Measurements from ENCODE around the gene KCNK4.
"Not testable (repeated sequence)": the region's sequence is repeated elsewhere in the genome, so short reads cannot be mapped to it uniquely, and the experiment has no call there.

The KCNK4 gene

GRCh38 chr11:64291262-64291751 lies at the start of gene KCNK4:
Gene KCNK4 (plus strand): TSS chr11:64291302. CDS start chr11:64293019, 1,717 bp downstream.
- no peak within 1 kb of the TSS for H3K9ac ChIP-seq (ENCODE audit: low read length)
- peaks cover 74% of the 10 kb centered on the region for H3K27me3 ChIP-seq (ENCODE audit: control insufficient read depth, insufficient read depth, low read length)
- no peak within 1 kb of the TSS for H3K27ac ChIP-seq (ENCODE audit: low read length)
- no peaks in the 10 kb centered on the region for H3K36me3 ChIP-seq (ENCODE audit: control insufficient read depth, low read depth, low read length)
- peaks cover under 1% of the 10 kb centered on the region for H3K4me1 ChIP-seq (ENCODE audit: control insufficient read depth, low read depth, low read length)
- H3K4me3 ChIP-seq (ENCODE audit: low read length): peak within 1 kb of the TSS; percentile 37
- H3K9me3 ChIP-seq (ENCODE audit: control insufficient read depth, low read depth, low read length): no peaks in the 10 kb centered on the region

GRCh38 chr11:64241491-64242374 lies 49.4 kb upstream of the KCNK4 start:
- Histone ChIP-seq H3K4me3 (ENCODE audit: low read length) (peak overlapping the region; percentile 66), H3K9ac (ENCODE audit: low read length) (peak overlapping the region; percentile 80), H3K4me1 (ENCODE audit: control insufficient read depth, low read depth, low read length) (no peaks in the 10 kb centered on the region), H3K27me3 (ENCODE audit: control insufficient read depth, insufficient read depth, low read length) (no peaks in the 10 kb centered on the region), H3K9me3 (ENCODE audit: control insufficient read depth, low read depth, low read length) (no peaks in the 10 kb centered on the region), H3K27ac (ENCODE audit: low read length) (no peak overlapping the region), H3K36me3 (ENCODE audit: control insufficient read depth, low read depth, low read length) (peaks cover 13% of the 10 kb centered on the region)

GRCh38 chr11:64243236-64243854 lies 47.8 kb upstream of the KCNK4 start:
- H3K9me3 ChIP-seq (ENCODE audit: control insufficient read depth, low read depth, low read length): no peaks in the 10 kb centered on the region
- peaks cover 13% of the 10 kb centered on the region for H3K36me3 ChIP-seq (ENCODE audit: control insufficient read depth, low read depth, low read length)
- H3K4me3 ChIP-seq (ENCODE audit: low read length): no peak overlapping the region
- no peak overlapping the region for H3K9ac ChIP-seq (ENCODE audit: low read length)
- H3K4me1 ChIP-seq (ENCODE audit: control insufficient read depth, low read depth, low read length): peaks cover 8% of the 10 kb centered on the region
- no peak overlapping the region for H3K27ac ChIP-seq (ENCODE audit: low read length)
- no peaks in the 10 kb centered on the region for H3K27me3 ChIP-seq (ENCODE audit: control insufficient read depth, insufficient read depth, low read length)

- no peak overlapping the region for H3K9ac ChIP-seq (ENCODE audit: low read length)
These were observed 47.0 kb upstream of the KCNK4 start for GRCh38 chr11:64244107-64244506.

DNA sequence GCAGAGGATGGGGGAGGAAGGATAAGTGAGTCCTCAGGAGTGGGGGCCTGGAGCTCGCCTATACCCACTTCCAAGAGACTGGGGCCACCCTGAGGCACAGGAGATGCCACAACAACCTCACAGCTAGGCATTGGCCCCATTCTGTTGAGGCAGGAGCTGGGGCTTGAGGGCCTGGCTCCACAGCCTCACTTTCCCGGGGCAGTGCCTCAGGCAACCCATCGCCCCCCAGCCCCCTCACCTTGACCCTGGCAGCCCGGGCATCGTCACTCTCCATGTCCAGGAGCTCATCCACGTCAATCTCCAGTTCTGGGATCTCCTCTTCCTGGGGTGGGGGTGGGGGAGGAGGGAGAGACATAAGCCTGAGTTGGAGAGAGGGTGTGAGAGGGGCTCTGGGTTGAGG lies 46.1 kb upstream of the KCNK4 start:
- H3K4me1 ChIP-seq (ENCODE audit: control insufficient read depth, low read depth, low read length): peaks cover 25% of the 10 kb centered on the region
- no peaks in the 10 kb centered on the region for H3K9me3 ChIP-seq (ENCODE audit: control insufficient read depth, low read depth, low read length)
- H3K27me3 ChIP-seq (ENCODE audit: control insufficient read depth, insufficient read depth, low read length): no peaks in the 10 kb centered on the region
- peak overlapping the region; percentile 97 for H3K4me3 ChIP-seq (ENCODE audit: low read length)
- H3K9ac ChIP-seq (ENCODE audit: low read length): no peak overlapping the region
- H3K27ac ChIP-seq (ENCODE audit: low read length): no peak overlapping the region
- H3K36me3 ChIP-seq (ENCODE audit: control insufficient read depth, low read depth, low read length): peaks cover 13% of the 10 kb centered on the region

More at GRCh38 chr11:64244107-64244506, 47.0 kb upstream of the KCNK4 start:
- Histone ChIP-seq H3K27me3 (ENCODE audit: control insufficient read depth, insufficient read depth, low read length) (no peaks in the 10 kb centered on the region), H3K36me3 (ENCODE audit: control insufficient read depth, low read depth, low read length) (peaks cover 13% of the 10 kb centered on the region), H3K9me3 (ENCODE audit: control insufficient read depth, low read depth, low read length) (no peaks in the 10 kb centered on the region), H3K4me1 (ENCODE audit: control insufficient read depth, low read depth, low read length) (peaks cover 16% of the 10 kb centered on the region), H3K27ac (ENCODE audit: low read length) (no peak overlapping the region), H3K4me3 (ENCODE audit: low read length) (no peak overlapping the region)

DNA sequence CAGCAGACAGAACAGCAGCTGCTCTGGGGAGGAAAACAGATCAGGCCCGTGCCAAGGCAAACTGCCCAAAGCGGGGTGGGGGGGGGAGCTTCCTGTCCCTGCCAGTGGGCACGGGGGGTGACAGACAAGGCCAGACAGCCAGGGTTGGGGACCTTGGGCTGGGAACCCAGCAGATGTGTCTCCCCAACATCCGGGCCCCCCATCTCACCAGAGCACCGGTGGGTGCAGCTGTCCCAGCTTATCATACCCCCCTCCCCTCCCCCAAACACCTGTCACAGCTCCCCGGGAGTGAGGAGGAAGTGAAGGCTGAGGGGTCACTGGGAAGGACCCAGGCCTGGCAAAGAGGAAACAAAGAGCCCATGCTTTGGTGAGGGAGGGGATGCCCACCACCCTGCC lies 45.7 kb upstream of the KCNK4 start:
- Histone ChIP-seq H3K4me3 (ENCODE audit: low read length) (peak overlapping the region; percentile 97), H3K9ac (ENCODE audit: low read length) (peak overlapping the region; percentile 91), H3K27me3 (ENCODE audit: control insufficient read depth, insufficient read depth, low read length) (no peaks in the 10 kb centered on the region), H3K27ac (ENCODE audit: low read length) (no peak overlapping the region), H3K4me1 (ENCODE audit: control insufficient read depth, low read depth, low read length) (peaks cover 28% of the 10 kb centered on the region), H3K9me3 (ENCODE audit: control insufficient read depth, low read depth, low read length) (no peaks in the 10 kb centered on the region), H3K36me3 (ENCODE audit: control insufficient read depth, low read depth, low read length) (peaks cover 13% of the 10 kb centered on the region)

- Histone ChIP-seq H3K4me1 (ENCODE audit: control insufficient read depth, low read depth, low read length) (peaks cover 32% of the 10 kb centered on the region), H3K36me3 (ENCODE audit: control insufficient read depth, low read depth, low read length) (peaks cover 13% of the 10 kb centered on the region), H3K27ac (ENCODE audit: low read length) (peak overlapping the region; percentile 80), H3K27me3 (ENCODE audit: control insufficient read depth, insufficient read depth, low read length) (no peaks in the 10 kb centered on the region), H3K9me3 (ENCODE audit: control insufficient read depth, low read depth, low read length) (no peaks in the 10 kb centered on the region), H3K9ac (ENCODE audit: low read length) (peak overlapping the region; percentile 91), H3K4me3 (ENCODE audit: low read length) (peak overlapping the region; percentile 97)
These were observed 45.1 kb upstream of the KCNK4 start for GRCh38 chr11:64245797-64246620.

GRCh38 chr11:64246621-64246870 lies 44.6 kb upstream of the KCNK4 start:
- not testable (repeated sequence) for H3K27me3 ChIP-seq (ENCODE audit: control insufficient read depth, insufficient read depth, low read length); H3K27ac ChIP-seq (ENCODE audit: low read length); H3K4me3 ChIP-seq (ENCODE audit: low read length); H3K9me3 ChIP-seq (ENCODE audit: control insufficient read depth, low read depth, low read length)
- peaks cover 13% of the 10 kb centered on the region for H3K36me3 ChIP-seq (ENCODE audit: control insufficient read depth, low read depth, low read length)
- peak overlapping the region; percentile 91 for H3K9ac ChIP-seq (ENCODE audit: low read length)
- H3K4me1 ChIP-seq (ENCODE audit: control insufficient read depth, low read depth, low read length): peaks cover 32% of the 10 kb centered on the region

DNA sequence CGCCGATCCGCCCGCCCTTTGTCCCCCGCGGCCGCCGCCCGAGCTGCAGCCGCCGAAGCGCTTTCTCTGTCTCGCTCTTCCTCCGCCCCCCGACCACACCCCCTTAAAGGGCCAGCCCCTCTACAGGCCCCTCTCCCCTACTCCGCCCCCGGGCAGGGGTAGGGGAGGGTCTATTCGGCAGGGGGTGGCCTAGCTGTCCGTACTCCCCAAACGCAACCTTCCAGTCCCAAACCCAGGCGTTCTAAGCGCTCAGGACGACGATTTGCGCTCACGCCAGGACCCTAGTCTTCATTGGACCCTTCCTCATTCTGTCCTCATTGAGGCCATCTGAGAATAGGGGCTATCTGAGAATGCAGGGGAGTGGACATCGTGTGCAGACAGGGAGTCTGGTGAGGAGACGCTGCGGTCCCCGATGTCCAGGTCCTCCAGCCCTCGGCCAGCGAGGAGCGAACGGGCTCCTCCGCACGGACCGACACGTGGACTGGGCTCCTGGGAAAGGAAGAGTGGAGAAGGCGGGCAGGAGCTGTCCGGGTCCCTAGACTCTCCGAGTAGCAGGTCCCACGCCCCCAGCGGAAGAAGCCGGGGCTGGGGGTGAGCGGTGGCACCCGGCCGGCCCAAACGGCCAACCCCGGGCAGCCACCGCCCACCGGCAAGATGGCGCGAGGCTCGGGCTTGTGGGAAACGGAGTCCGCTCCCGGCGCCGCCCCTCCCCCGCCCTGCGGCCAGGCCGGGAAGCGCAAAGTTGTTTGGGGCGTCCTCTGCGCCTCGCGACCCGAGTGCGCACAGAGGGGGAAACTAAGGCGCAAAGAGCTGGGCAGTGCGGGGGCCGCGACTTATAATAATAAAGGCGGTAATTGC lies 44.0 kb upstream of the KCNK4 start, which contains the start of gene PPP1R14B:
Gene PPP1R14B (minus strand): TSS at position 73 of the 858 bp plus-strand sequence. CDS start 270 bp downstream, outside the sequence.
- no peaks in the 10 kb centered on the region for H3K9me3 ChIP-seq (ENCODE audit: control insufficient read depth, low read depth, low read length)
- H3K27me3 ChIP-seq (ENCODE audit: control insufficient read depth, insufficient read depth, low read length): no peaks in the 10 kb centered on the region
- peak within 1 kb of the TSS; percentile 80 for H3K27ac ChIP-seq (ENCODE audit: low read length)
- peak within 1 kb of the TSS; percentile 97 for H3K4me3 ChIP-seq (ENCODE audit: low read length)
- H3K36me3 ChIP-seq (ENCODE audit: control insufficient read depth, low read depth, low read length): peaks cover 13% of the 10 kb centered on the region
- H3K4me1 ChIP-seq (ENCODE audit: control insufficient read depth, low read depth, low read length): peaks cover 32% of the 10 kb centered on the region
- peak within 1 kb of the TSS; percentile 91 for H3K9ac ChIP-seq (ENCODE audit: low read length)

DNA sequence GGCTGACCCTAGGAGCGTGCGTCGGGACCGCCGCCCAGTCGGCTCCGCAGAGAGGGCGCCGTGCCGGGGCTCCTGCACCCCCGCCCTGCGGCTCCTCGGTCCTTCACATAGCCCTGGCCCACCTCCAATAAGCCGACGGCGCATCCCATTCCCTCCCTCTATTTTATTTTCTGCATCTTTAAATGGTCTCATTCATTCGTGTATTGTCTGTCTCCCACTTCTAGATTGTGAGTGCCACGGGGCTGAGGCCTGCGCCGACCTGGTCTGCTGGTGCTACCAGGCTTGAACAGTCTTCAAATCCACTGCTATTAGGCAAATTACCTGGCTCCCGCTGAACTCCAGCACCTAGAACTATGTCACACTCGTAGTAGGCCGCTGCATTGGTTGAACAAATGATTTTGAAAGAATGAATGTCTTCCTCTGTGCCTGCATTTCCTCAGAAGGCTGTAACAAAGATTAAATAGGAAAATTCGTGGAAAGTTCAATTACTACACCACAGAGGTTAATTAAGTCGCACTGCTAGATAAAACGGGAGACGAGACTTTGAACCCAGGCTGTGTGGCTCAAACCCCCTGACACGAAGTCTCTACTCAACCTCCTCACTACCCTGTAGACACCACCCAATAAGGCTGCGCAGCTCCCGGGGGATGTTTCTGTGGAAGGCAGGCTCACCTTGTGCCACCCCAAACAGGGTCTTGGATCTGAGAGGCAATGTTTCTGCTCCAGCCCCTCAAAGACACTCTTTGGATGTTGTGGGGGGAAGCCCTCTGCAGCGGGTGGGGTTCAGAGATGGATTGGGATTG lies 43.2 kb upstream of the KCNK4 start:
- Histone ChIP-seq H3K27me3 (ENCODE audit: control insufficient read depth, insufficient read depth, low read length) (no peaks in the 10 kb centered on the region), H3K9me3 (ENCODE audit: control insufficient read depth, low read depth, low read length) (no peaks in the 10 kb centered on the region), H3K27ac (ENCODE audit: low read length) (no peak overlapping the region), H3K9ac (ENCODE audit: low read length) (peak overlapping the region; percentile 13), H3K36me3 (ENCODE audit: control insufficient read depth, low read depth, low read length) (peaks cover 13% of the 10 kb centered on the region), H3K4me1 (ENCODE audit: control insufficient read depth, low read depth, low read length) (peaks cover 34% of the 10 kb centered on the region), H3K4me3 (ENCODE audit: low read length) (peak overlapping the region; percentile 94)
